GM12872 (cell line): ENCODE data around the gene ASTN2.

Experiments used
- TF ChIP-seq, protein P1 (sequence below): IDR thresholded peaks from 3 replicates; pipeline ENCODE4 v1.5.1; 2011; ENCODE audit warnings: low read depth, mild to moderate bottlenecking, low read length, moderate library complexity; ENCODE audit not compliant: insufficient read depth

ASTN2 gene

DNA sequence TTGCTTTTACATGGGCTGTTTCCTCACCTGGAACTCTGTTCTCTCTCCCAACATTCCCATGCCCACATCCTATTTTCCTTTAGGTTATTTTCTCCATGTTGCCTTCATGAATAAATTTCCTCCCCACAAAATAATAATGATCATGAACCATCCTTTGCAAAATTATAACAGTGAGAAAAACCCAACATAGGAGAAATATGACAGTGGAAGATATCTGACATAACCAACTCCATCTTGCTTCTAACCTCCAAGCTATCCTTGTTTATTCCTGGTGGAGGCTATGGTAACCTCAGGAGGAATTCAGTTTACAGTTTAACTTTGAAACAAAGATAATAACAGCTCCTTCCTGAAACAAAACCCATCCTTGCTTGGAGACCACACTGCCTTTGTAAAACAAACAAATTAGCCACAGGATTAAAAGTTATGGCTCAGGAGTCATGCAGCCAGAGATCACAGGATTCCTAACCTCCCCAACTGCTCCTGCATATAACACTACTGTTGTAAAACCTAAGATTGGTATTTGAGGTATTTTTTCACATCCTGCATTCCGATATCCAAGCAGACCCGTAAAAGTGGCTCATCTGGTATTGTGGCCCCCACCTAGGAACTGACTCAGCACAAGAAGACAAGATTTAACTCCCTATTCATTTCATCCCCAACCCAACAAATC lies 515.4 kb downstream of the ASTN2 start:
- TF ChIP-seq, protein P1, sequence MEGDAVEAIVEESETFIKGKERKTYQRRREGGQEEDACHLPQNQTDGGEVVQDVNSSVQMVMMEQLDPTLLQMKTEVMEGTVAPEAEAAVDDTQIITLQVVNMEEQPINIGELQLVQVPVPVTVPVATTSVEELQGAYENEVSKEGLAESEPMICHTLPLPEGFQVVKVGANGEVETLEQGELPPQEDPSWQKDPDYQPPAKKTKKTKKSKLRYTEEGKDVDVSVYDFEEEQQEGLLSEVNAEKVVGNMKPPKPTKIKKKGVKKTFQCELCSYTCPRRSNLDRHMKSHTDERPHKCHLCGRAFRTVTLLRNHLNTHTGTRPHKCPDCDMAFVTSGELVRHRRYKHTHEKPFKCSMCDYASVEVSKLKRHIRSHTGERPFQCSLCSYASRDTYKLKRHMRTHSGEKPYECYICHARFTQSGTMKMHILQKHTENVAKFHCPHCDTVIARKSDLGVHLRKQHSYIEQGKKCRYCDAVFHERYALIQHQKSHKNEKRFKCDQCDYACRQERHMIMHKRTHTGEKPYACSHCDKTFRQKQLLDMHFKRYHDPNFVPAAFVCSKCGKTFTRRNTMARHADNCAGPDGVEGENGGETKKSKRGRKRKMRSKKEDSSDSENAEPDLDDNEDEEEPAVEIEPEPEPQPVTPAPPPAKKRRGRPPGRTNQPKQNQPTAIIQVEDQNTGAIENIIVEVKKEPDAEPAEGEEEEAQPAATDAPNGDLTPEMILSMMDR = no peak

DNA sequence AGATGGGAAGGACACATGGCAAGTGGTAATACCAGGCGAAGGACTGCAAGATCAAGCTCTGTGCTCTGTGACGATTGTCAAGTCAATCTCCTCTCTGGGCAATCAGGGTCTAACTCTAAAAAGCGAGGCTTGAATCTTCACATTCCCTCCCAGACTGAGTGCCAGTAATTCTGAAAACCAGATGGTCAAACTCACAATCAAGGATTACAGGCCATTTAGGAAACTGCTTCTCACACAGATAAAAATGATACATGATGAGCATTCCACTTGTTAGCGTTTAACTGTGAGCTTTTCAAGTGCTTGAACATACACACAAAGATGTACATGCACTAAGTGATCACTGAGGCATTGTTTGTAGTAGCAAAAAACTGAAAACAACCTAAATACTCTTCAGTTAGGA lies 517.7 kb downstream of the ASTN2 start:
- TF ChIP-seq, protein P1 = no peak

DNA sequence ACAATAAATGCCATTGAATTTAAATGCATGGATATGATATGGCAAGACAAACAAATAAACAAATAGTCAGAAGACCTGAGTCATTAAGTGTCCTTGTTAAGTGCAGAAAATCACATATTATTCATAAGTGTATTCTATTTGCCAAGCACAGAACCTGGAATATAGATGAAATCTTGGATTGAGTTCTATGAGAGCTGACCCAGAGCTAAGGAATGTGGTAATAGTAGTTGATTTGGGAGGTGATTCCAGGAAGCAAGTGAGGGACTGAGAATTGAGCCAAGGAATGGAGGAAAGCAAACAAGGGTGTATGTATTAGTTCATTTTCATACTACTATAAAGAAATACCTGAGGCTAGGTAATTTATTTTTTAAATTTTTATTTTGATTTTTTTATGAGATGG lies 518.9 kb downstream of the ASTN2 start:
- TF ChIP-seq, protein P1 = no peak

DNA sequence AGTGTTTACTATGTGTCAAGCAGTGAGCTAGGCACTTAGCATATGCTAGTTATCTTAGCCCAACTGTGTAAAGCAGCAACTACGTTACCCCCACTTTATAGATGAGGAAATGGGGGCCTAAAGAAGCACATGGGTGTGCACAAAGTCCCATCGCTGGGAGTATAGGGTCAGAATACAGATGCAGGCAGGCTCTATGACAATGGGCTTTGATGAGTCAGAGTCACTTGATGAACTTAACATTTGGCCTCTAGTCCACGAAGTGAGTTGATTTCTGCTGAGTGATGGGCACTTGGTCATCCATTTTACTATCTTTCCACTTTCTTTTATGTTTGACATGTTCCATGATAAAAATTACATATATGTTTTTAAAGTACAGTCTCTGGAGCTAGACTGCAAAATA lies 523.4 kb downstream of the ASTN2 start:
- TF ChIP-seq, protein P1 = no peak

DNA sequence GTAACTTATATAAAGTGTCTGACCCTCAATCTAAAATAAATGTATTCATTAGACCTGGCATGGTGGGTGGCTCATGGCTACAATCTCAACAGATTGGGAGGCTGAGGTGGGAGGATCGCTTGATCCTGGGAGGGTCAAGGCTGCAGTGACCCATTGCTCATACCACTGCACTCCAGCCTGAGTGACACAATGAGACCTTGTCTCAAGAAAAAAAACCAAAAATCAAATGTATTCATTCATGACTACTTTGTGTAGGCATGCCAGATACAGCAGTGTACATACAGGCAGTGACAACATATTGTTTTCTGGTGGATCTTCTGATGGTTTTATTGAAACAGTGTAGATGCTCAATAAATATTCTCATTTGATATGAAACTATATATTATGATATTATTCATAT lies 526.8 kb downstream of the ASTN2 start:
- TF ChIP-seq, protein P1 = no peak

DNA sequence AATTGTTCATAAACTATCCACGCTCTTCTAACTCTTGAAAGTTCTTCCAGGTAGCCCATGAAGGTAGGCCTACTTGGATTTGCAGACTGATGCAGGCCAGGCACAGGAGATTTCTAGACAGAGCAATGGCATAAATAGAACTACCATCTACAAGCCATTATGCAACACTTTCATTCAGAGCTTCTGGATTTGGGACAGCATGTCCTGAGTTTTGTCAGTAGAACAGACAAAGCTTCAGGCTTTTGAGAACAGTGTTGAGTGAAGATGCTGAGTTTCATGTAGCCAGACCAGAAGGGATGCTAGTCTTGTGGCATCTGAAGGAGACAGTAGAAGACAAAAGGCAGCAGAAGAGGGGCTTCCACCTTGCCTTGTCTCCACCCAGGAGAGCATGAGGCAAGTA lies 531.2 kb downstream of the ASTN2 start:
- TF ChIP-seq, protein P1 = no peak

DNA sequence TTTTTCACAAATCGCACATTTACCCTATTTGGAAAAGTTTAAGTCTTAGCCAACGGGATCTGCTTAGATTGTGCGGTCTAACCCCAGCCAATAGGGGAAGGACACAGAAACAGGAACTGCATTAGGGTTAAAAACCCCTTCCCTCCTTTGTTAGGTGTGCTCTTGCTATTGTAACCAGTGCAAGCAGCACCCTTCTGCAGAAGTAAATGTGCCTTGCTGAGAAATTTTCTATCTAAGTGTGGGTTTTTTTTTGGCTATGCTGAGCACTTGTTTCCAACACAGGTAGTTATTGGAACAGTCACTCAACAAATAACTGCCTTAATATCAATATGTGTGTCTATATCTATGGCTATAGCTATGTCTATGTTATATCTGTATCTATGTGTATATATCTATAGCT lies 537.8 kb downstream of the ASTN2 start:
- TF ChIP-seq, protein P1 = no peak
